H1 (cell line): ENCODE measurements around the gene HSPA1L. TPM values are rescaled to one million over a fixed set of nuclear protein-coding genes. Genes with fewer than 3 reads are reported as not detected.

Experiments
- CTCF ChIA-PET: fragments of 300-600 bp; sonication (Branson Sonifier 250); formaldehyde crosslinking; loops from one replicate; lab custom pipeline; 2021; ENCODE audit not compliant: partially characterized antibody; lab: Charles Lee
- POLR2A ChIA-PET: fragments of 300-600 bp; sonication (Branson Sonifier 250); formaldehyde crosslinking; loops from one replicate; lab custom pipeline; 2021; ENCODE audit warnings: inconsistent platforms; ENCODE audit not compliant: partially characterized antibody; lab: Charles Lee
- DNase-seq, 2 experiments: peaks; one replicate each; pipeline versions ENCODE4 v3.0.0 to v3.0.0-alpha.2; 2010 to 2022; ENCODE audit warnings: low spot score in 2 of 2, low read depth in 1 of 2, mixed read lengths in 1 of 2
- FAIRE-seq: peaks from 2 replicates; lab custom pipeline; 2011; peaks lifted over from hg19 to GRCh38; lab: Jason Lieb, UNC
- H2AFZ ChIP-seq: 2 replicates; pipeline ENCODE4 v1.8.1; 2012; ENCODE audit warnings: low read length, inconsistent platforms
- H2AK5ac ChIP-seq: 2 replicates; pipeline ENCODE4 v1.6.1; 2013; ENCODE audit warnings: low read depth, low read length
- H2BK120ac ChIP-seq: replicated peaks from 2 replicates; pipeline ENCODE3; 2013; ENCODE audit warnings: low read depth, low read length, inconsistent platforms
- H2BK12ac ChIP-seq: 2 replicates; pipeline ENCODE4 v1.6.1; 2013; ENCODE audit warnings: low read depth, low read length
- H2BK15ac ChIP-seq: 2 replicates; pipeline ENCODE4 v1.6.1; 2013; ENCODE audit warnings: low read length
- H2BK20ac ChIP-seq: 2 replicates; pipeline ENCODE4 v1.6.1; 2013; ENCODE audit warnings: low read length
- H2BK5ac ChIP-seq: 2 replicates; pipeline ENCODE4 v1.6.1; 2013; ENCODE audit warnings: low read depth, low read length
- H3K14ac ChIP-seq: 2 replicates; pipeline ENCODE4 v1.6.1; 2013; ENCODE audit warnings: inconsistent platforms; ENCODE audit not compliant: insufficient read length
- H3K18ac ChIP-seq: 2 replicates; pipeline ENCODE4 v1.6.1; 2013; ENCODE audit warnings: low read length; ENCODE audit errors: extremely low read depth
- H3K23ac ChIP-seq: 2 replicates; pipeline ENCODE4 v1.6.1; 2013; ENCODE audit warnings: inconsistent platforms; ENCODE audit not compliant: insufficient read length
- H3K23me2 ChIP-seq: 2 replicates; pipeline ENCODE4 v1.6.1; 2013; ENCODE audit warnings: low read depth, low read length
- H3K27ac ChIP-seq: 2 replicates; pipeline ENCODE4 v1.6.1; 2011; ENCODE audit warnings: low read depth, low read length, inconsistent platforms
- H3K27me3 ChIP-seq, 4 experiments: replicated peaks in 1 of 4; 1 replicate in 1 of 4; 2 replicates in 3 of 4; pipeline versions ENCODE4 v1.6.1 to v1.8.1; 2011 to 2013; ENCODE audit warnings: low read length in 3 of 4, mild to moderate bottlenecking in 3 of 4, inconsistent platforms in 2 of 4, mixed read lengths in 2 of 4, moderate library complexity in 1 of 4; ENCODE audit not compliant: control insufficient read depth in 3 of 4, insufficient read depth in 3 of 4; ENCODE audit errors: extremely low read depth in 1 of 4
- H3K36me3 ChIP-seq, 4 experiments: 2 replicates each; pipeline versions ENCODE4 v1.6.1 to v1.8.1; 2011 to 2013; ENCODE audit warnings: mild to moderate bottlenecking in 4 of 4, low read length in 3 of 4, moderate library complexity in 2 of 4, control low read depth in 1 of 4, inconsistent platforms in 1 of 4; ENCODE audit not compliant: insufficient read depth in 4 of 4, control insufficient read depth in 2 of 4
- H3K4ac ChIP-seq: replicated peaks from 2 replicates; pipeline ENCODE3; 2013; ENCODE audit warnings: low read length, low read depth, mixed read lengths, inconsistent platforms; ENCODE audit not compliant: insufficient read length
- H3K4me1 ChIP-seq, 4 experiments: replicated peaks in 1 of 4; 1 replicate in 1 of 4; 2 replicates in 3 of 4; pipeline versions ENCODE4 v1.6.1 to v1.8.1; 2011 to 2013; ENCODE audit warnings: low read length in 3 of 4, inconsistent platforms in 2 of 4, mixed read lengths in 1 of 4; ENCODE audit not compliant: insufficient read depth in 4 of 4, control insufficient read depth in 3 of 4
- H3K4me2 ChIP-seq, 2 experiments: 2 replicates each; pipeline versions ENCODE4 v1.6.1 to v1.8.1; 2011 to 2013; ENCODE audit warnings: low read depth in 2 of 2, low read length in 2 of 2, control low read depth in 1 of 2, inconsistent platforms in 1 of 2, mild to moderate bottlenecking in 1 of 2; ENCODE audit not compliant: insufficient read depth in 1 of 2
- H3K4me3 ChIP-seq, 4 experiments: fragments of 200-600, 300-600 bp in 1 of 4; sonication (generic), shearing (Covaris generic), sonication (Bioruptor Twin) in 1 of 4; 2 replicates each; pipeline versions ENCODE4 v1.5.1 to v1.8.1; 2011 to 2016; ENCODE audit warnings: low read length in 4 of 4, low read depth in 3 of 4, control low read depth in 2 of 4, inconsistent platforms in 2 of 4, mild to moderate bottlenecking in 2 of 4, mixed read lengths in 1 of 4, moderate library complexity in 1 of 4; ENCODE audit not compliant: insufficient read depth in 2 of 4; ENCODE audit errors: extremely low read depth in 1 of 4
- H3K56ac ChIP-seq: replicated peaks from 2 replicates; pipeline ENCODE3; 2013; ENCODE audit warnings: low read depth, mild to moderate bottlenecking, mixed read lengths, low read length, inconsistent platforms; ENCODE audit not compliant: insufficient read length
- H3K79me1 ChIP-seq: 2 replicates; pipeline ENCODE4 v1.6.1; 2013; ENCODE audit warnings: low read depth, low read length, control low read depth
- H3K79me2 ChIP-seq, 2 experiments: 2 replicates each; pipeline versions ENCODE4 v1.6.1 to v1.8.1; 2012 to 2013; ENCODE audit warnings: low read length in 2 of 2, mild to moderate bottlenecking in 2 of 2, inconsistent platforms in 1 of 2; ENCODE audit not compliant: insufficient read depth in 2 of 2, control insufficient read depth in 1 of 2
- H3K9ac ChIP-seq, 4 experiments: replicated peaks in 1 of 4; 1 replicate in 1 of 4; 2 replicates in 3 of 4; pipeline versions ENCODE4 v1.6.1 to v1.8.1; 2011 to 2013; ENCODE audit warnings: low read depth in 3 of 4, low read length in 3 of 4, control low read depth in 2 of 4, mild to moderate bottlenecking in 2 of 4, moderate library complexity in 2 of 4, inconsistent platforms in 1 of 4; ENCODE audit errors: extremely low read depth in 1 of 4
- H3K9me3 ChIP-seq, 2 experiments: 2 replicates each; pipeline versions ENCODE4 v1.6.1 to v1.8.1; 2012 to 2013; ENCODE audit warnings: mild to moderate bottlenecking in 2 of 2, moderate library complexity in 2 of 2, control low read depth in 1 of 2, inconsistent platforms in 1 of 2, low read depth in 1 of 2, low read length in 1 of 2, mixed read lengths in 1 of 2; ENCODE audit not compliant: insufficient read depth in 2 of 2
- H4K20me1 ChIP-seq, 2 experiments: replicated peaks in 1 of 2; 2 replicates each; pipeline versions ENCODE3 to v1.8.1; 2011 to 2013; ENCODE audit warnings: inconsistent platforms in 2 of 2, low read length in 2 of 2, mild to moderate bottlenecking in 1 of 2; ENCODE audit not compliant: insufficient read depth in 2 of 2, control insufficient read depth in 1 of 2
- H4K5ac ChIP-seq: 2 replicates; pipeline ENCODE4 v1.6.1; 2013; ENCODE audit warnings: low read length, low read depth, mixed read lengths, inconsistent platforms; ENCODE audit not compliant: insufficient read length
- H4K8ac ChIP-seq: 2 replicates; pipeline ENCODE4 v1.8.0; 2013; ENCODE audit warnings: mild to moderate bottlenecking, moderate library complexity, low read length, inconsistent platforms; ENCODE audit not compliant: insufficient read depth; ENCODE audit errors: extremely low read depth
- H4K91ac ChIP-seq: replicated peaks from 2 replicates; pipeline ENCODE3; 2013; ENCODE audit warnings: low read length, mixed read lengths, inconsistent platforms; ENCODE audit not compliant: insufficient read length
- BACH1 ChIP-seq: IDR thresholded peaks from 2 replicates; pipeline ENCODE4 v1.6.1; 2012; ENCODE audit warnings: low read length, improper control_type of control experiment
- BCL11A ChIP-seq, 2 experiments: IDR thresholded peaks; one replicate each; pipeline ENCODE4 v1.6.1; 2011; ENCODE audit warnings: low read depth in 2 of 2, low read length in 2 of 2, mild to moderate bottlenecking in 2 of 2
- BRCA1 ChIP-seq: IDR thresholded peaks from 2 replicates; pipeline ENCODE4 v1.6.1; 2012; ENCODE audit warnings: low read depth, low read length, improper control_type of control experiment
- EP300 ChIP-seq, 2 experiments: IDR thresholded peaks; 1 replicate in 1 of 2; 2 replicates in 1 of 2; pipeline ENCODE4 v1.6.1; 2011 to 2012; ENCODE audit warnings: low read depth in 2 of 2, low read length in 2 of 2, mild to moderate bottlenecking in 2 of 2, borderline replicate concordance in 1 of 2, inconsistent platforms in 1 of 2, moderate library complexity in 1 of 2
- GTF2F1 ChIP-seq: IDR thresholded peaks from 2 replicates; pipeline ENCODE4 v1.6.1; 2012; ENCODE audit warnings: low read depth, low read length, improper control_type of control experiment, borderline replicate concordance
- KDM1A ChIP-seq: fragments of 200-600, 300-600 bp; sonication (generic); IDR thresholded peaks from 2 replicates; pipeline ENCODE4 v1.7.1; 2016; ENCODE audit warnings: mild to moderate bottlenecking, low read length, borderline replicate concordance
- KDM5A ChIP-seq: fragments of 200-600 bp; IDR thresholded peaks from 2 replicates; pipeline ENCODE4 v1.7.1; 2012; ENCODE audit warnings: mild to moderate bottlenecking, low read length, inconsistent platforms, mixed read lengths
- POU5F1 ChIP-seq: IDR thresholded peaks from 2 replicates; pipeline ENCODE4 v1.6.1; 2011; ENCODE audit warnings: low read depth, mild to moderate bottlenecking, low read length, moderate library complexity
- SAP30 ChIP-seq: fragments of 300-600 bp; sonication (generic); IDR thresholded peaks from 2 replicates; pipeline ENCODE4 v1.7.1; 2012; ENCODE audit warnings: low read length, moderate library complexity, mild to moderate bottlenecking, inconsistent platforms; ENCODE audit not compliant: insufficient read depth, insufficient replicate concordance
- TEAD4 ChIP-seq: IDR thresholded peaks from 2 replicates; pipeline ENCODE4 v1.6.1; 2012; ENCODE audit warnings: low read depth, low read length, inconsistent platforms, mixed read lengths
- WGBS, 2 experiments: shearing (Covaris generic) in 1 of 2; methylation state at CpG; one replicate each; pipeline versions ENCODE4 v1.1.6 to v1.1.7; 2013 to 2015; ENCODE audit warnings: low lambda C conversion rate in 2 of 2, mixed read lengths in 2 of 2, inconsistent platforms in 1 of 2, low coverage in 1 of 2, missing lambda C conversion rate in 1 of 2; ENCODE audit not compliant: insufficient replicate concordance in 2 of 2, insufficient coverage in 1 of 2, insufficient read length in 1 of 2; ENCODE audit errors: extremely low coverage in 1 of 2, missing lambda C conversion rate in 1 of 2; 5-methylcytosine and 5-hydroxymethylcytosine counted together
- polyA plus RNA-seq, 7 experiments: library from polyadenylated mRNA; depleted of rRNA in 3 of 7; stranded (reverse) in 5 of 7; unstranded in 2 of 7; fragments of >200 nt in 5 of 7; fragments of 200-250 nt in 2 of 7; gene quantifications; 1 replicate in 5 of 7; 2 replicates in 1 of 7; 4 replicates in 1 of 7; pipeline versions ENCODE4 v1.2.1 to v1.2.3, GENCODE V29; 2011 to 2013; ENCODE audit warnings: missing spikeins in 2 of 7, mixed read lengths in 2 of 7
- total RNA-seq: library from RNA; stranded (reverse); fragmentation: NEBNext Ultra II Directional; extraction: Animal tissue kit (Norgen Biotek cat#: 25700); gene quantifications from 2 replicates; pipeline ENCODE4 v1.2.1, GENCODE V29; 2021
- TF ChIP-seq, protein P1 (sequence below): IDR thresholded peaks from 2 replicates; pipeline ENCODE4 v1.6.1; 2012; ENCODE audit warnings: inconsistent platforms

HSPA1L gene
- total and polyA plus RNA-seq, 2 of the 8 experiments (the other 6 are each of a cell fraction or from before 2014, with no cell fraction given): 1.00 to 1.9 TPM

DNA sequence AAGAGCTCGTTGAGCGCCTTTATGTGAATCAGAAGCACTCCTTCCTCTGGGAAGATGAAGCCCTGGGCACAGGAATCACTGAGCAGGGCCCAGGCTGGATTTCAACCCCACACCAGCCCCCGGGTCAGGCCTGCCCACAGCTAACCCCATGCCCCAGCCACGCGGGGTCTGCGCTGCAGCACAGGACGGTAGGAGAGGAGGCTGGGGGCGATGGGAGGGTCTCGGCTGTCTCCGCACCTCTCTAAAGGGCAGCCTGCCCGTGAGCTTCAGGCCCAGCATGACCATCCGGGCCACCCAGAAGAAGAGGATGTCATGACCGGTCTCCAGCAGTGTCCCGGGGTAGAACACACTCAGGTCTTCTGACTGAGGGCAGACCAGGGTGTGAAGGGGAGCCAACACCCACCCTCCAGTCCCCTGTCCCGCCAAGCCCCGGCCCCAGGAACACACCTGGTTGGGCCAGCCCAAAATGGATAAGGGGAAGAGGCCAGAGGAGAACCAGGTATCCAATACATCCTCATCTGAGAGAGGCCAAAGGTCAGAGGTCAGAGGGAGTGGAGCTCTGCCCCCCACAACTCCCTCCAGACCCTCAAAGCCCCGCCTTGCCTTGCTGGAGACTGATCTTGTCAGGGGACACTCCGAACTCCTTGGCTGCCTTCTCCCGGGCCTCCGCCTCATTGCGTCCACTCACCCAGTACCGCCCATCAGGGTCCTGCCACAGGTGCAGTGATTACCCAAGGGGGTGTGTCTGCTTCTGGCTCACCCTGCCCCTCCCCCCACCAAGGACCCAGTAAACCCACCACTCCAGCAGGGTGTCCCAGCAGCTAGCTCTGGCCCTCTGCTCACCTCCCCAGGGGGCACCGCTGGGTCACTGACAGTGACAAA, 33.6 kb downstream of the HSPA1L start:
- peaks cover 1 to 3% of the 10 kb centered on the region in 2 experiments for H4K20me1 ChIP-seq
- H3K9ac ChIP-seq: no peak overlapping the region
- no peaks in the 10 kb centered on the region; a peak in 1 of 7 replicates for H3K27me3 ChIP-seq
- no peak overlapping the region for H2BK12ac ChIP-seq
- H2BK20ac ChIP-seq: no peak overlapping the region
- H3K9me3 ChIP-seq: no peaks in the 10 kb centered on the region
- ChIA-PET POLR2A (interaction anchor here (0.9 to 10.7 kb wide), 9 partner anchors 6 to 53 kb away, joined by 3 to 85 read pairs (median 3); partner anchors contain the start of genes HSPA1B and VARS1), CTCF (interaction anchor here (1.0 to 15.6 kb wide), 7 partner anchors 3 to 116 kb away, joined by 3 to 228 read pairs (median 4); partner anchors contain the start of genes EHMT2, VARS1 and VWA7)
- H3K4me3 ChIP-seq: no peak overlapping the region
- peaks cover 33 to 75% (median 58%) of the 10 kb centered on the region in 4 experiments for H3K36me3 ChIP-seq
- H4K91ac ChIP-seq: no peak overlapping the region
- no peak overlapping the region for H3K56ac ChIP-seq
- 0 out of 2 replicates have a peak, but pooled peaks cover 1% of the 10 kb centered on the region for H3K23me2 ChIP-seq
- H3K27ac ChIP-seq: no peak overlapping the region
- no peaks in the 10 kb centered on the region for H3K79me1 ChIP-seq
- H4K5ac ChIP-seq: no peak overlapping the region
- peaks cover 0 to 7% (median 3%) of the 10 kb centered on the region in 4 experiments; a peak in 3 of 7 replicates for H3K4me1 ChIP-seq
- H2AFZ ChIP-seq: no peak overlapping the region
- no peak for FAIRE-seq
- no peak overlapping the region for H2BK15ac ChIP-seq
- H2BK5ac ChIP-seq: no peak overlapping the region; the same call in 1 of the 2 replicates
- H3K4me2 ChIP-seq: no peak overlapping the region
- no peak overlapping the region for H2AK5ac ChIP-seq
- H2BK120ac ChIP-seq: no peak overlapping the region
- H4K8ac ChIP-seq: no peak overlapping the region
- no peaks in the 10 kb centered on the region for H3K79me2 ChIP-seq
- no peak for DNase-seq
- no peak overlapping the region for H3K18ac ChIP-seq
- H3K4ac ChIP-seq: no peak overlapping the region
- WGBS, 2 experiments: 93% methylated on average over 23 of the region's 23 CpGs; no CpG with 5 or more reads in 1 of the 2 experiments
- H3K14ac ChIP-seq: no peak overlapping the region
- no peak overlapping the region for H3K23ac ChIP-seq
- TF ChIP-seq BCL11A (IDR thresholded peaks at IDR 0.05; ENCODE audit: low read depth in 2 of 2, low read length in 2 of 2): no peak
- no peak for TF ChIP-seq TEAD4
- TF ChIP-seq POU5F1: no peak
- no peak for TF ChIP-seq BACH1
- TF ChIP-seq, protein P1, sequence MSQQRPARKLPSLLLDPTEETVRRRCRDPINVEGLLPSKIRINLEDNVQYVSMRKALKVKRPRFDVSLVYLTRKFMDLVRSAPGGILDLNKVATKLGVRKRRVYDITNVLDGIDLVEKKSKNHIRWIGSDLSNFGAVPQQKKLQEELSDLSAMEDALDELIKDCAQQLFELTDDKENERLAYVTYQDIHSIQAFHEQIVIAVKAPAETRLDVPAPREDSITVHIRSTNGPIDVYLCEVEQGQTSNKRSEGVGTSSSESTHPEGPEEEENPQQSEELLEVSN: no peak
- TF ChIP-seq KDM5A: no peak
- TF ChIP-seq KDM1A: no peak
- TF ChIP-seq SAP30: no peak
- TF ChIP-seq GTF2F1: no peak
- TF ChIP-seq EP300 (IDR thresholded peaks at IDR 0.05; ENCODE audit: borderline replicate concordance in 1 of 2, low read depth in 2 of 2, low read length in 2 of 2): no peak
- TF ChIP-seq BRCA1: no peak
